Putamen (tissue), 1 donor: ENCODE measurements around the gene LAMP1.
A peak's percentile ranks its signal among the peaks of the same experiment; 100 is the strongest.
"Not testable (repeated sequence)": the region's sequence is repeated elsewhere in the genome, so short reads cannot be mapped to it uniquely, and the experiment has no call there.

Source experiments
- DNase-seq: peaks from one replicate; pipeline ENCODE4 v3.0.0-alpha.2; 2016; ENCODE audit warnings: low spot score

Gene LAMP1

GRCh38 chr13:113327766-113328471 lies 30.9 kb downstream of the LAMP1 start:
- DNase-seq = no peak

- DNase-seq = no peak
Measured at GRCh38 chr13:113328851-113329250, 31.8 kb downstream of the LAMP1 start.

- peak; percentile 54 for DNase-seq
Measured at GRCh38 chr13:113329656-113330312, 32.7 kb downstream of the LAMP1 start.

- no peak for DNase-seq
Measured at GRCh38 chr13:113332615-113333014, 35.6 kb downstream of the LAMP1 start.

- DNase-seq = no peak
Measured at GRCh38 chr13:113333076-113333475, 36.0 kb downstream of the LAMP1 start.

GRCh38 chr13:113337556-113337955 lies 40.5 kb downstream of the LAMP1 start:
- no peak for DNase-seq

GRCh38 chr13:113337976-113338375 lies 40.9 kb downstream of the LAMP1 start:
- DNase-seq = no peak

- no peak for DNase-seq
Measured at GRCh38 chr13:113338451-113338850, 41.4 kb downstream of the LAMP1 start.

GRCh38 chr13:113342820-113343691 lies 46.0 kb downstream of the LAMP1 start:
- no peak for DNase-seq

- DNase-seq = no peak
Measured at GRCh38 chr13:113343692-113343968, 46.6 kb downstream of the LAMP1 start.

- no peak for DNase-seq
Measured at GRCh38 chr13:113345486-113345885, 48.4 kb downstream of the LAMP1 start.

GRCh38 chr13:113347736-113348225 lies 50.7 kb downstream of the LAMP1 start:
- DNase-seq = not testable (repeated sequence)

GRCh38 chr13:113348591-113348990 lies 51.6 kb downstream of the LAMP1 start:
- no peak for DNase-seq

- DNase-seq = no peak
Measured at GRCh38 chr13:113349050-113349449, 52.0 kb downstream of the LAMP1 start.

- no peak for DNase-seq
Measured at GRCh38 chr13:113349491-113349890, 52.5 kb downstream of the LAMP1 start.

GRCh38 chr13:113350065-113350937 lies 53.3 kb downstream of the LAMP1 start:
- DNase-seq = no peak

- no peak for DNase-seq
Measured at GRCh38 chr13:113350938-113351335, 53.9 kb downstream of the LAMP1 start.

- DNase-seq = no peak
Measured at GRCh38 chr13:113351514-113352026, 54.5 kb downstream of the LAMP1 start.

- no peak for DNase-seq
Measured at GRCh38 chr13:113353254-113353653, 56.2 kb downstream of the LAMP1 start.

- no peak for DNase-seq
Measured at GRCh38 chr13:113354831-113355610, 58.0 kb downstream of the LAMP1 start.

GRCh38 chr13:113355621-113356020 lies 58.6 kb downstream of the LAMP1 start:
- no peak for DNase-seq
